Fibroblast of skin of scalp (primary cell): ENCODE results near the gene ATRNL1.
A peak's percentile ranks its signal among the peaks of the same experiment; 100 is the strongest.
"Not testable (repeated sequence)": the region's sequence is repeated elsewhere in the genome, so short reads cannot be mapped to it uniquely, and the experiment has no call there.

Experiments used
- DNase-seq: peaks from one replicate; pipeline ENCODE4 v3.0.0-alpha.2; 2013

Gene ATRNL1

GRCh38 chr10:115222039-115222438 is 128.9 kb downstream of the ATRNL1 start:
- DNase-seq = no peak

- DNase-seq = no peak
These were observed 146.6 kb downstream of the ATRNL1 start for GRCh38 chr10:115239761-115240160.

- DNase-seq = no peak
These were observed 157.6 kb downstream of the ATRNL1 start for GRCh38 chr10:115250784-115251183.

GRCh38 chr10:115253765-115254164 is 160.6 kb downstream of the ATRNL1 start:
- not testable (repeated sequence) for DNase-seq

- DNase-seq = no peak
These were observed 179.3 kb downstream of the ATRNL1 start for GRCh38 chr10:115272482-115272881.

- no peak for DNase-seq
These were observed 185.1 kb downstream of the ATRNL1 start for GRCh38 chr10:115278294-115278693.

GRCh38 chr10:115295213-115295805 is 202.1 kb downstream of the ATRNL1 start:
- no peak for DNase-seq

GRCh38 chr10:115300080-115300479 is 206.9 kb downstream of the ATRNL1 start:
- DNase-seq = no peak

GRCh38 chr10:115319669-115320068 is 226.5 kb downstream of the ATRNL1 start:
- DNase-seq = not testable (repeated sequence)

GRCh38 chr10:115321360-115321759 is 228.2 kb downstream of the ATRNL1 start:
- DNase-seq = no peak

GRCh38 chr10:115328331-115328730 is 235.2 kb downstream of the ATRNL1 start:
- DNase-seq = no peak

GRCh38 chr10:115335366-115335765 is 242.2 kb downstream of the ATRNL1 start:
- no peak for DNase-seq

GRCh38 chr10:115355162-115355760 is 262.1 kb downstream of the ATRNL1 start:
- peak; percentile 70 for DNase-seq

- DNase-seq = not testable (repeated sequence)
These were observed 274.8 kb downstream of the ATRNL1 start for GRCh38 chr10:115367920-115368319.

- no peak for DNase-seq
These were observed 285.9 kb downstream of the ATRNL1 start for GRCh38 chr10:115379064-115379463.

GRCh38 chr10:115384665-115385064 is 291.5 kb downstream of the ATRNL1 start:
- no peak for DNase-seq

- no peak for DNase-seq
These were observed 297.4 kb downstream of the ATRNL1 start for GRCh38 chr10:115390607-115391006.

GRCh38 chr10:115398026-115398425 is 304.9 kb downstream of the ATRNL1 start:
- no peak for DNase-seq

- peak; percentile 75 for DNase-seq
These were observed 309.5 kb downstream of the ATRNL1 start for GRCh38 chr10:115402699-115403098.

- not testable (repeated sequence) for DNase-seq
These were observed 312.7 kb downstream of the ATRNL1 start for GRCh38 chr10:115405838-115406237.

GRCh38 chr10:115409347-115409746 is 316.2 kb downstream of the ATRNL1 start:
- DNase-seq = no peak

- peak; percentile 66 for DNase-seq
These were observed 324.6 kb downstream of the ATRNL1 start for GRCh38 chr10:115417585-115418265.

- no peak for DNase-seq
These were observed 329.5 kb downstream of the ATRNL1 start for GRCh38 chr10:115422624-115423023.

- no peak for DNase-seq
These were observed 334.4 kb downstream of the ATRNL1 start for GRCh38 chr10:115427611-115428010.
